ENCODE results near the gene FAM184A. TPM values are rescaled to one million over a fixed set of nuclear protein-coding genes. Genes with fewer than 3 reads are reported as not detected.

FAM184A gene
- total RNA-seq, 1 donor from 2014 or later = 15.9 TPM

GRCh38 chr6:119037264-119037663, 41.2 kb downstream of the FAM184A start:
- intact Hi-C loops (cut with DNase I) = no loop called here
- no peak for ATAC-seq
- Histone ChIP-seq H3K4me1 (peaks cover 14% of the 10 kb centered on the region), H3K27me3 (ENCODE audit: low read depth) (no peaks in the 10 kb centered on the region), H3K4me3 (no peak overlapping the region), H3K27ac (peak overlapping the region; percentile 0), H3K9me3 (no peaks in the 10 kb centered on the region), H3K36me3 (no peaks in the 10 kb centered on the region)
- TF ChIP-seq CTCF (IDR thresholded peaks at IDR 0.05) = no peak
- no peak for DNase-seq

- no peaks in the 10 kb centered on the region for H3K36me3 ChIP-seq
- no peaks in the 10 kb centered on the region for H3K27me3 ChIP-seq (ENCODE audit: low read depth)
- intact Hi-C loops (cut with DNase I) = no loop called here
- H3K9me3 ChIP-seq = no peaks in the 10 kb centered on the region
- no peak overlapping the region for H3K27ac ChIP-seq
- no peak for DNase-seq
- TF ChIP-seq CTCF (IDR thresholded peaks at IDR 0.05) = no peak
- H3K4me1 ChIP-seq = peaks cover 14% of the 10 kb centered on the region
- ATAC-seq = no peak
- no peak overlapping the region for H3K4me3 ChIP-seq
Measured at GRCh38 chr6:119036081-119036480, 42.4 kb downstream of the FAM184A start.

GRCh38 chr6:119035459-119035858, 43.0 kb downstream of the FAM184A start:
- H3K36me3 ChIP-seq = no peaks in the 10 kb centered on the region
- peaks cover 14% of the 10 kb centered on the region for H3K4me1 ChIP-seq
- H3K27ac ChIP-seq = peak overlapping the region; percentile 37
- H3K4me3 ChIP-seq = no peak overlapping the region
- no peaks in the 10 kb centered on the region for H3K27me3 ChIP-seq (ENCODE audit: low read depth)
- intact Hi-C loops (cut with DNase I) = no loop called here
- TF ChIP-seq CTCF (IDR thresholded peaks at IDR 0.05) = no peak
- ATAC-seq (no peak), DNase-seq (no peak)
- no peaks in the 10 kb centered on the region for H3K9me3 ChIP-seq

GRCh38 chr6:119034827-119035458, 43.5 kb downstream of the FAM184A start:
- Histone ChIP-seq H3K36me3 (no peaks in the 10 kb centered on the region), H3K27me3 (ENCODE audit: low read depth) (no peaks in the 10 kb centered on the region), H3K4me1 (peaks cover 14% of the 10 kb centered on the region), H3K27ac (peak overlapping the region; percentile 37), H3K9me3 (no peaks in the 10 kb centered on the region), H3K4me3 (no peak overlapping the region)
- TF ChIP-seq CTCF (IDR thresholded peaks at IDR 0.05) = no peak
- no peak for DNase-seq
- intact Hi-C loops (cut with DNase I) = no loop called here
- peak in 1 of 2 donors; percentile 77 for ATAC-seq

- intact Hi-C loops (cut with DNase I) = no loop called here
- DNase-seq = no peak
- Histone ChIP-seq H3K27ac (no peak overlapping the region), H3K9me3 (no peaks in the 10 kb centered on the region), H3K27me3 (ENCODE audit: low read depth) (no peaks in the 10 kb centered on the region), H3K4me1 (peaks cover 14% of the 10 kb centered on the region), H3K4me3 (no peak overlapping the region), H3K36me3 (no peaks in the 10 kb centered on the region)
- no peak for ATAC-seq
- TF ChIP-seq CTCF (IDR thresholded peaks at IDR 0.05) = no peak
Measured at GRCh38 chr6:119032428-119032827, 46.0 kb downstream of the FAM184A start.

All from lower lobe of right lung (tissue), 2 donors.